Measurements from ENCODE around the gene EMILIN1. TPM values are rescaled to one million over a fixed set of nuclear protein-coding genes. Genes with fewer than 3 reads are reported as not detected.

EMILIN1 gene
- total and polyA plus RNA-seq, 2 of the 4 experiments (the other 2 are of a cell fraction), result 26.5 to 95.6 TPM

DNA sequence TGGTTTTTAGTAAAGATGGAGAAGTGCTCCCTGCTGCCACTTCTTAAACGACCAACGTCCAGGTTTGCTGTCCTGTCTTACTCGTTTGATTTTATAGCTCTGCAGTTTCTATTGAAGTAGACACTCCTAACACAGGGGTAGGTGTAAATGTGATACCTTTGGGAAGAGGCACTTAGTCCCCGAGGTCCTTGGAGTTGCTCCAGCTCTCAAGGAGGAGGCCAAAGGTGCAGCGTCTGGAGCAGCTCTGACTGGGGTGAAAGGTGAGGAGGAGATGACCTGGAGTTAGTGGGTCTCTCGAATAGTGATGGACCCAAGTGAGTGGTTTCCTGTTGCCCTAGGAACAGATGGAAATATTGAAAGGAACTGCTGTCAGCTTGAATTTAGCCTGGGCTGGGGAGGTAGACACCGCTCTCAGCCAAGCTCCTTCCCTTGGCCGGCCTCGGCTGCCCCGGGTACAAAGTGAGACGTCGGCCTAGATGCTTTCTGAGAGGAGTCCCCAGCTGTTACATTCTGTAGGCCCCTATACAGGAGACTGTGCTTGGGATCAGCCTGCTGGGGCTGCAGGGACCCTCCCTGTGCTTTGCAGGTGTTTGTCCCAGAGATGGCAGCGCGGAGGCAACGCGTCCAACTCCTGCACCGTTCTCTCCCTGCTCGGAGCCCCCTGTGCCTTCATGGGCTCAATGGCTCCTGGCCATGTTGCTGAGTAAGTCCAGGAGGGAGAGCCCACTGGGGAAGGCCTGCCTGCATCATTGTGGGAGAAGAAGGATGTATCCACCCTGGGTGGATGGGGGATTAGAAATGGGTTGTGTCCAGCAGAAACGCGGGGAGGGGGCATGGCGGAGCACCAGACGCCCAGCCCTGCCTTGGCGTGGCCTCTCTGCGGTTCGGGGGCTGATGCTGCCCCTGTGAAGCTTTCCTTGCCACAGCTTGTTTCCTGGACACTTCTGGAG is 13.6 kb downstream of the EMILIN1 start (continued):
- no peak for TF ChIP-seq MXI1 (IDR thresholded peaks at IDR 0.05; ENCODE audit: borderline replicate concordance, low read depth, low read length)

DNA sequence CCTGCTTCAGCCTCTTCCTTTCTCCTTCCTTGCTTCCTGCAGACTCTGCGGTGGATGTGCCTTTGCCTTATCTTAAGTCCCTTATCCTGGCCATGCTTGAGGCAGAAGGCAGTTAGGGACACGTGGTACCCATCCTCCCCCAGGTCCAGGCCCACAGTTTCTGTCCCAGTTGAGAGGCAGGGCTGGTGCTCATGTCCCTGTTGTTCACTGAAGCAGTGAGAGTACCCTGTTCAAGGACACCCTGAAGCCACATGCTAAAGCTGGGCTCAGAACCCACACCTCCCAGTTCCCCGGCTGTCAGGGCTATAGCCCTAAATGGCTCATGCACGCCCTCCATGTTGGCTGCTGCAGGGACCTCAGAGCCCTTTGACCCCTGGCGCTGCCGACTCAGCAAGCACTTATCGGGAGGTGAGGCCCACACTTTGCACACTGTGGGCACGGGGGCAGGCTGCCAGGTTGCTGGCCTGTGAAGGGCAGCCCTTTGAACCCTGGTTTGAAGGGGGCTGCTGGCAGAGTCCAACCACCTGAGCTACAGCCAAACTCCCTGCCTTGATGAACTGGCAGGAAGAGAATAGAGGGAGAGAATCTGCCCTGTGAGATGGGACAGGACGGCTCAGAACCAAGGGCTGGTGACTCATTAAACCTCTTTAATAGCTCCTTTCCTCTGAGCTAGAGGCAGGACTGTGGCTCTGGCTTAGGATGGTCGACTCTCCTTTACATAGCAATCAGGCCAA is 14.4 kb downstream of the EMILIN1 start:
- peak overlapping the region; percentile 63; the same call in 1 of the 2 replicates for H2AK5ac ChIP-seq (ENCODE audit: low read depth, low read length)
- H4K91ac ChIP-seq (ENCODE audit: insufficient read depth, low read depth, low read length), result no peak overlapping the region
- no peak overlapping the region for H3K9ac ChIP-seq (ENCODE audit: low read depth, low read length)
- no peak overlapping the region for H3K23ac ChIP-seq (ENCODE audit: low read depth, low read length)
- no peak for DNase-seq
- no peak overlapping the region for H2BK20ac ChIP-seq (ENCODE audit: low read depth, low read length)
- intact Hi-C loops (cut with micrococcal nuclease), result no loop called here
- H4K20me1 ChIP-seq (ENCODE audit: insufficient read depth, low read length), result no peaks in the 10 kb centered on the region; the same call in 1 of the 2 replicates
- no peaks in the 10 kb centered on the region for H3K27me3 ChIP-seq (ENCODE audit: control insufficient read depth, insufficient read depth, low read length)
- H3K4me1 ChIP-seq (ENCODE audit: control insufficient read depth, insufficient read depth, low read length), result 0 out of 2 replicates have a peak, but pooled peaks cover 3% of the 10 kb centered on the region
- H4K5ac ChIP-seq (ENCODE audit: low read depth, low read length), result no peak overlapping the region
- H2AFZ ChIP-seq (replicated peaks; ENCODE audit: low read length, poor library complexity), result peak overlapping the region; percentile 48
- H3K27ac ChIP-seq (ENCODE audit: insufficient read depth, low read length), result no peak overlapping the region
- ChIA-PET POLR2A (ENCODE audit: unreplicated experiment) (no interaction called here), CTCF (no interaction called here)
- dilution Hi-C loops (cut with HindIII; ENCODE audit: low sequenced_read_pairs, unreplicated experiment), result no loop called here
- 70% methylated on average over 2 of the region's 10 CpGs; no CpG with 5 or more reads in 1 of the 2 experiments for WGBS, 2 experiments (ENCODE audit: extremely low coverage in 2 of 2, insufficient read length in 1 of 2)
- H3K4ac ChIP-seq (ENCODE audit: low read depth, low read length), result no peak overlapping the region
- no peak overlapping the region for H2BK5ac ChIP-seq (ENCODE audit: low read depth, low read length, poor library complexity, severe bottlenecking)
- no peak overlapping the region for H3K4me3 ChIP-seq (ENCODE audit: insufficient read depth, low read depth, low read length)
- H3K4me2 ChIP-seq (ENCODE audit: low read depth, low read length), result no peak overlapping the region
- in situ Hi-C loops (cut with MboI; ENCODE audit: low sequenced_read_pairs), result no loop called here
- H2AK9ac ChIP-seq (replicated peaks; ENCODE audit: low read depth, low read length, poor library complexity), result peak overlapping the region; percentile 57
- no peak overlapping the region for H3K14ac ChIP-seq (replicated peaks; ENCODE audit: low read depth, low read length)
- ATAC-seq (ENCODE audit: low read depth), result peak; percentile 36; the same call in 1 of the 2 replicates
- no TSS peak for BruUV-seq (replicated peaks)
- no peak overlapping the region for H3K56ac ChIP-seq (ENCODE audit: extremely low read depth, insufficient read depth, low read length)
- no peak overlapping the region for H4K8ac ChIP-seq (ENCODE audit: low read depth in 2 of 2, low read length in 2 of 2)
- no peak overlapping the region for H3K18ac ChIP-seq (ENCODE audit: low read depth, low read length)
- no peak overlapping the region for H2BK15ac ChIP-seq (ENCODE audit: low read depth, low read length)
- peaks cover 7% of the 10 kb centered on the region; the same call in 1 of the 2 replicates for H3K9me1 ChIP-seq (ENCODE audit: insufficient read depth, low read length)
- no peaks in the 10 kb centered on the region for H3K36me3 ChIP-seq (ENCODE audit: control insufficient read depth, insufficient read depth, low read length)
- H3K79me1 ChIP-seq (ENCODE audit: low read depth in 1 of 2, low read length in 2 of 2), result no peaks in the 10 kb centered on the region
- no peaks in the 10 kb centered on the region for H3K9me3 ChIP-seq (ENCODE audit: control insufficient read depth, insufficient read depth, low read length)
- H2BK120ac ChIP-seq (ENCODE audit: low read depth, low read length), result no peak overlapping the region
- TF ChIP-seq USF2 (IDR thresholded peaks at IDR 0.05; ENCODE audit: low read depth, low read length), result no peak
- TF ChIP-seq RAD21 (IDR thresholded peaks at IDR 0.05; ENCODE audit: low read length), result no peak
- no peak for TF ChIP-seq MXI1 (IDR thresholded peaks at IDR 0.05; ENCODE audit: borderline replicate concordance, low read depth, low read length)
- no peak for TF ChIP-seq RCOR1 (IDR thresholded peaks at IDR 0.05; ENCODE audit: insufficient replicate concordance, low read length)
- no peak for TF ChIP-seq CHD1 (IDR thresholded peaks at IDR 0.05; ENCODE audit: low read depth, low read length)
- no peak for TF ChIP-seq NFE2L2 (IDR thresholded peaks at IDR 0.05; ENCODE audit: low read depth, low read length)
- no peak for TF ChIP-seq MAFK (IDR thresholded peaks at IDR 0.05; ENCODE audit: low read depth, low read length)
- no peak for TF ChIP-seq BHLHE40 (IDR thresholded peaks at IDR 0.05; ENCODE audit: low read depth, low read length)
- TF ChIP-seq CEBPB (IDR thresholded peaks at IDR 0.05; ENCODE audit: low read depth, low read length), result no peak
- TF ChIP-seq, protein P1, sequence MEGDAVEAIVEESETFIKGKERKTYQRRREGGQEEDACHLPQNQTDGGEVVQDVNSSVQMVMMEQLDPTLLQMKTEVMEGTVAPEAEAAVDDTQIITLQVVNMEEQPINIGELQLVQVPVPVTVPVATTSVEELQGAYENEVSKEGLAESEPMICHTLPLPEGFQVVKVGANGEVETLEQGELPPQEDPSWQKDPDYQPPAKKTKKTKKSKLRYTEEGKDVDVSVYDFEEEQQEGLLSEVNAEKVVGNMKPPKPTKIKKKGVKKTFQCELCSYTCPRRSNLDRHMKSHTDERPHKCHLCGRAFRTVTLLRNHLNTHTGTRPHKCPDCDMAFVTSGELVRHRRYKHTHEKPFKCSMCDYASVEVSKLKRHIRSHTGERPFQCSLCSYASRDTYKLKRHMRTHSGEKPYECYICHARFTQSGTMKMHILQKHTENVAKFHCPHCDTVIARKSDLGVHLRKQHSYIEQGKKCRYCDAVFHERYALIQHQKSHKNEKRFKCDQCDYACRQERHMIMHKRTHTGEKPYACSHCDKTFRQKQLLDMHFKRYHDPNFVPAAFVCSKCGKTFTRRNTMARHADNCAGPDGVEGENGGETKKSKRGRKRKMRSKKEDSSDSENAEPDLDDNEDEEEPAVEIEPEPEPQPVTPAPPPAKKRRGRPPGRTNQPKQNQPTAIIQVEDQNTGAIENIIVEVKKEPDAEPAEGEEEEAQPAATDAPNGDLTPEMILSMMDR (conservative IDR thresholded peaks at IDR 0.05; ENCODE audit: low read depth, low read length), result no peak
- TF ChIP-seq FOS (IDR thresholded peaks at IDR 0.05; ENCODE audit: low read depth, low read length), result no peak
- no peak for TF ChIP-seq SMC3 (IDR thresholded peaks at IDR 0.05; ENCODE audit: low read depth, low read length)

Data from IMR-90 (cell line).